Tibial artery (tissue), 4 donors: ENCODE results near the gene PDE6D.

Experiments used
- DNase-seq, 2 donors: peaks; one replicate each; pipeline ENCODE4 v3.0.0-alpha.2; 2019
- H3K27ac ChIP-seq, 2 donors: fragments of 200-600 bp; sonication (generic) in 1 of 2; 1 replicate in 1 of 2; 2 replicates in 1 of 2; pipeline ENCODE4 v1.5.1; 2018 to 2019; ENCODE audit warnings: mild to moderate bottlenecking in 1 of 2
- H3K27me3 ChIP-seq, 2 donors: fragments of 200-600 bp; sonication (generic) in 1 of 2; one replicate each; pipeline versions ENCODE4 v1.5.1 to v1.6.0; 2016 to 2019
- H3K36me3 ChIP-seq, 3 donors: fragments of 200-600 bp; sonication (generic) in 2 of 3; one replicate each; pipeline ENCODE4 v1.5.1; 2016 to 2019; ENCODE audit warnings: mild to moderate bottlenecking in 2 of 3
- H3K4me1 ChIP-seq, 4 donors: fragments of 200-600 bp; sonication (generic) in 2 of 4; 1 replicate in 3 of 4; 2 replicates in 1 of 4; pipeline ENCODE4 v1.5.1; 2016 to 2019
- H3K4me3 ChIP-seq, 2 donors: fragments of 200-600 bp; sonication (generic) in 1 of 2; 1 replicate in 1 of 2; 2 replicates in 1 of 2; pipeline ENCODE4 v1.5.1; 2018 to 2019; ENCODE audit warnings: mild to moderate bottlenecking in 2 of 2
- H3K9me3 ChIP-seq, 3 donors: fragments of 200-600 bp; sonication (generic) in 1 of 3; one replicate each; pipeline ENCODE4 v1.5.1; 2016 to 2019
- intact Hi-C: fragments of 100-400 bp; cut with DNase I; formaldehyde crosslinking; loops from one replicate; pipeline ENCODE4 v1.15.0; 2023; ENCODE audit warnings: low total_unique reads
- TF ChIP-seq, protein P1 (sequence below), 2 experiments: fragments of 200-600 bp in 1 of 2; fragments of 450-650 bp in 1 of 2; IDR thresholded peaks; one replicate each; pipeline ENCODE4 v1.5.1; 2017 to 2019; ENCODE audit warnings: antibody characterized with exemption in 2 of 2, mild to moderate bottlenecking in 1 of 2, moderate library complexity in 1 of 2

Gene PDE6D

DNA sequence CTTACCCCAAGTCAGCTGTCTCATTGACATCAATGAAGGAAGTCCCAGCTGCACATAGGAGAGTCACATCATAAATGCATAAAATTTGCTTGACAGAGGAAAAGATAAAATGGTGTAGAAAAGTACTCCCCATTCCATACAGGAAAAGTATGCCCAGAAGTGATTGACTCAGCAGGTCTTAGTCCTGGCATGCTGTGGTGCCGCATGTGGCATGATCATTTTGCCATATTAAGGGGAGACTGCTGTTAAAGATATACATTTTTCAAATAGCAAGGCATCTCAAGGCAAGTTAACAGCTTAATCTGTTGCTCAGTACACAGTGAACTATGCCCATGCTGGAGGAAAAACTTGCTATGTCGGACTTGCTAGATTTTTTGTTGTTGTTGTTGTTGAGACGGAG is 13.3 kb upstream of the PDE6D start:
- Histone ChIP-seq H3K4me1 (peaks cover 0 to 3% (median under 1%) of the 10 kb centered on the region in 4 donors), H3K27ac (no peak overlapping the region), H3K27me3 (no peaks in the 10 kb centered on the region), H3K9me3 (no peaks in the 10 kb centered on the region), H3K4me3 (no peak overlapping the region), H3K36me3 (peaks cover 47 to 85% (median 66%) of the 10 kb centered on the region in 3 donors)
- intact Hi-C loops: no loop called here
- TF ChIP-seq, protein P1, sequence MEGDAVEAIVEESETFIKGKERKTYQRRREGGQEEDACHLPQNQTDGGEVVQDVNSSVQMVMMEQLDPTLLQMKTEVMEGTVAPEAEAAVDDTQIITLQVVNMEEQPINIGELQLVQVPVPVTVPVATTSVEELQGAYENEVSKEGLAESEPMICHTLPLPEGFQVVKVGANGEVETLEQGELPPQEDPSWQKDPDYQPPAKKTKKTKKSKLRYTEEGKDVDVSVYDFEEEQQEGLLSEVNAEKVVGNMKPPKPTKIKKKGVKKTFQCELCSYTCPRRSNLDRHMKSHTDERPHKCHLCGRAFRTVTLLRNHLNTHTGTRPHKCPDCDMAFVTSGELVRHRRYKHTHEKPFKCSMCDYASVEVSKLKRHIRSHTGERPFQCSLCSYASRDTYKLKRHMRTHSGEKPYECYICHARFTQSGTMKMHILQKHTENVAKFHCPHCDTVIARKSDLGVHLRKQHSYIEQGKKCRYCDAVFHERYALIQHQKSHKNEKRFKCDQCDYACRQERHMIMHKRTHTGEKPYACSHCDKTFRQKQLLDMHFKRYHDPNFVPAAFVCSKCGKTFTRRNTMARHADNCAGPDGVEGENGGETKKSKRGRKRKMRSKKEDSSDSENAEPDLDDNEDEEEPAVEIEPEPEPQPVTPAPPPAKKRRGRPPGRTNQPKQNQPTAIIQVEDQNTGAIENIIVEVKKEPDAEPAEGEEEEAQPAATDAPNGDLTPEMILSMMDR (IDR thresholded peaks at IDR 0.05): no peak
- DNase-seq: no peak

DNA sequence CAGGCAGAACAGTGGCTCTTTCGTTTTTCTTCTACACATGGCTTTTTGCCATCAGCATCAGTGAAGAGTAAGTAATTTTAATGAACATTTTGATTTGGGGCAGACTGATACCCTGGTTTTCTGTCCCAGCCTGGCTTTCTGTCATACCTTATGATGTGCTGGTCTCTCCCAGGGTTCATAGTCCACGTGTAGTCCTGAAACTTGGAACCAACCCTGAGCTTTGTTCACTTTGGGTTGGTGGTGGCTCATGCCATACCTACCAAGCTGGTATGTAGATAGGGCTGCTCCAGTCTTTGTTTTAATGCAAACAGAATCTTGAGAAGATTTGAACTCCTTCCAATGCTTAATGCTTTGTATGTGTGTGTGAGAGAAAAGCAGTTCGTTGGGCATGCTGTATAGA is 10.0 kb upstream of the PDE6D start:
- TF ChIP-seq, protein P1 (IDR thresholded peaks at IDR 0.05): no peak
- intact Hi-C loops: no loop called here
- no peaks in the 10 kb centered on the region for H3K9me3 ChIP-seq
- no peak overlapping the region for H3K27ac ChIP-seq
- H3K4me3 ChIP-seq: no peak overlapping the region
- H3K36me3 ChIP-seq: peaks cover 28 to 66% (median 43%) of the 10 kb centered on the region in 3 donors
- no peak for DNase-seq
- H3K27me3 ChIP-seq: no peaks in the 10 kb centered on the region
- peaks cover 0 to 18% (median 11%) of the 10 kb centered on the region in 4 donors for H3K4me1 ChIP-seq

- no peak for DNase-seq
- Histone ChIP-seq H3K27ac (peak overlapping the region; percentile 71 to 72), H3K9me3 (no peaks in the 10 kb centered on the region), H3K27me3 (no peaks in the 10 kb centered on the region), H3K4me3 (peak overlapping the region; percentile 95 to 99), H3K36me3 (peaks cover 8 to 34% (median 23%) of the 10 kb centered on the region in 3 donors), H3K4me1 (peaks cover 0 to 57% (median 38%) of the 10 kb centered on the region in 4 donors)
- TF ChIP-seq, protein P1 (IDR thresholded peaks at IDR 0.05): no peak
- intact Hi-C loops: loop anchor here (10.0 kb wide), 1 partner anchor 102 kb away; no protein-coding TSS in a partner anchor
Measured at GRCh38 chr2:231786917-231787292, 5.8 kb upstream of the PDE6D start.

GRCh38 chr2:231786177-231786916 is 5.3 kb upstream of the PDE6D start, which contains the start of gene COPS7B:
TSS of gene COPS7B (plus strand) at chr2:231786445. CDS start at chr2:231788571, 2,126 bp downstream.
- peaks cover 2 to 28% (median 17%) of the 10 kb centered on the region in 3 donors for H3K36me3 ChIP-seq
- peak within 1 kb of the TSS; percentile 71 to 72 for H3K27ac ChIP-seq
- TF ChIP-seq, protein P1 (IDR thresholded peaks at IDR 0.05): no peak
- no peaks in the 10 kb centered on the region for H3K9me3 ChIP-seq
- intact Hi-C loops: loop anchor here (10.0 kb wide), 1 partner anchor 102 kb away; no protein-coding TSS in a partner anchor
- H3K4me3 ChIP-seq: peak within 1 kb of the TSS; percentile 95 to 99
- DNase-seq: peak; percentile 62 to 84
- peaks cover 0 to 58% (median 38%) of the 10 kb centered on the region in 4 donors for H3K4me1 ChIP-seq
- no peaks in the 10 kb centered on the region for H3K27me3 ChIP-seq

DNA sequence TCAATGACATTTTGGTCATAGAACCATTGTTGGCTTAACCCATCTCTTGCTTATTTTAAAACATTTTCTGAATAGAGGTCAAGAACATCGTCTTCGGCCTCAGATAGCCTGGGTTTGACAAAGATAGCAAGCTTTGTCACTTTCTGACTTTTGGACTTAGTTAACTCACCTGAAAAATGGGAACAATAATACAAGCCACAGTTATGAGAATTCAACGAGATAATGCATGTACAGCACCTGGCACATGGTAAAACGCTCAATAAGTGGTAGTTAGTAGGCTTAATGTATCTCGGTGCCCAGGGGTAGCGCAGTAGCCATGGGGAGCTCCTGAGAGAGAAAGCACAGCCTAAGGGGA is 4.7 kb upstream of the PDE6D start:
- Histone ChIP-seq H3K4me1 (peaks cover 0 to 58% (median 38%) of the 10 kb centered on the region in 4 donors), H3K27me3 (no peaks in the 10 kb centered on the region), H3K27ac (peak overlapping the region; percentile 71 to 72), H3K36me3 (peaks cover 0 to 23% (median 13%) of the 10 kb centered on the region in 3 donors), H3K9me3 (no peaks in the 10 kb centered on the region), H3K4me3 (peak overlapping the region; percentile 95 to 99)
- intact Hi-C loops: loop anchor here (10.0 kb wide), 1 partner anchor 101 kb away; no protein-coding TSS in a partner anchor
- no peak for DNase-seq
- TF ChIP-seq, protein P1 (IDR thresholded peaks at IDR 0.05): no peak
